ENCODE results near the gene PROZ. TPM values are rescaled to one million over a fixed set of nuclear protein-coding genes. Genes with fewer than 3 reads are reported as not detected.

The PROZ gene
- total RNA-seq, 1 experiment from 2014 or later, result not detected

DNA sequence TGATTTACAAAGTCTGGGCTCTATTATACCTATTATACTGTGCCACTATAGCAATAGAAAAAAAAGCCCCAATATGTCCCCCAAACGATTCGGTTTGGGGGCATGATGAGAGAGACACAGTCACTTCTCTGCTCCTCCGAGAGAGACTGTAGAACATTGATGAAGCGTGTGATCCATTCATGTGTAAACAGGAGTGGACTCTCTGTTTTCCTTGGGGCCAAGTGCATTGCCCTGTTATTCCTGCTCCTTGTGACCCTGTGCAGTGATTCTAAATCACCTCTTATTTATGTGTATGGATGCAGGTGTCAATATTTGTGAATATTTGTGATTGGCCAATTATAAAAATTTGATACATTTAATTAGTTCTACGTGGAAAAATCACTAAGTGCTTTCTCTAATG, 18.9 kb upstream of the PROZ start:
- 100% methylated on average over 1 of the region's 5 CpGs for WGBS (ENCODE audit: extremely low coverage, insufficient read length, low lambda C conversion rate)

More for the DNA sequence above, 18.9 kb upstream of the PROZ start:
- H3K4me2 ChIP-seq (ENCODE audit: insufficient read depth, insufficient read length, low read length), result no peak overlapping the region
- H2BK15ac ChIP-seq (ENCODE audit: low read depth, low read length), result no peak overlapping the region
- Mint-ChIP-seq H3K27me3 (ENCODE audit: low read depth) (no peaks in the 10 kb centered on the region), H3K4me1 (peaks cover 14 to 37% of the 10 kb centered on the region in 2 experiments), H3K36me3 (ENCODE audit: insufficient read depth in 1 of 3, low read depth in 3 of 3) (no peaks in the 10 kb centered on the region; a peak in 1 of 7 replicates), H3K27ac (no peak overlapping the region), H3K9me3 (no peaks in the 10 kb centered on the region), H3K4me3 (no peak overlapping the region)
- H3T11ph ChIP-seq (ENCODE audit: low read length), result no peak overlapping the region
- H3K4ac ChIP-seq (ENCODE audit: low read depth, low read length), result no peak overlapping the region
- H3K14ac ChIP-seq (ENCODE audit: insufficient read depth, low read length), result no peak overlapping the region
- no peak overlapping the region for H4K5ac ChIP-seq (ENCODE audit: insufficient read length, low read depth, low read length)
- no peak for DNase-seq
- no peaks in the 10 kb centered on the region for H3K9me3 ChIP-seq (ENCODE audit: control insufficient read depth, low read depth, low read length)
- no peak overlapping the region for H2AFZ ChIP-seq (ENCODE audit: low read length)
- H3K23ac ChIP-seq (ENCODE audit: insufficient read length, low read depth, low read length), result no peak overlapping the region
- no peak overlapping the region for H2BK120ac ChIP-seq (ENCODE audit: low read depth, low read length, poor library complexity, severe bottlenecking)
- H3K23me2 ChIP-seq (ENCODE audit: insufficient read length, low read depth, low read length, poor library complexity, severe bottlenecking), result no peaks in the 10 kb centered on the region
- H2AK5ac ChIP-seq (ENCODE audit: insufficient read length, low read length), result no peak overlapping the region
- no peak overlapping the region for H2BK12ac ChIP-seq (ENCODE audit: insufficient read length, low read depth, low read length)
- no peaks in the 10 kb centered on the region for H3K79me2 ChIP-seq (ENCODE audit: insufficient read depth, low read length)
- H3K27ac ChIP-seq (ENCODE audit: insufficient read length, low read depth, low read length), result no peak overlapping the region
- H4K20me1 ChIP-seq (ENCODE audit: control insufficient read depth, insufficient read depth, insufficient read length), result no peaks in the 10 kb centered on the region
- no peaks in the 10 kb centered on the region for H3K27me3 ChIP-seq (ENCODE audit: insufficient read depth, low read length)
- no peaks in the 10 kb centered on the region for H3K79me1 ChIP-seq (ENCODE audit: insufficient read depth, low read depth, low read length, poor library complexity, severe bottlenecking)
- no peak overlapping the region for H3K56ac ChIP-seq (ENCODE audit: insufficient read length, low read depth, low read length)
- no peak overlapping the region for H2BK5ac ChIP-seq (ENCODE audit: insufficient read length, low read length)
- H2BK20ac ChIP-seq (ENCODE audit: low read depth, low read length, poor library complexity, severe bottlenecking), result no peak overlapping the region
- TF ChIP-seq CTCF (conservative IDR thresholded peaks at IDR 0.05), result no peak
- H3K9ac ChIP-seq (ENCODE audit: extremely low read depth, insufficient read length, low read length), result no peak overlapping the region
- no peak overlapping the region for H4K91ac ChIP-seq (ENCODE audit: insufficient read length, low read depth, low read length)
- H3K4me1 ChIP-seq (ENCODE audit: insufficient read depth, low read length), result no peaks in the 10 kb centered on the region
- no peak overlapping the region for H4K8ac ChIP-seq (replicated peaks; ENCODE audit: insufficient read length, low read depth, low read length)
- H3K18ac ChIP-seq (ENCODE audit: insufficient read length, low read depth, low read length), result no peak overlapping the region

All from H9 (cell line).